ENCODE measurements around the gene CEMIP. TPM values are rescaled to one million over a fixed set of nuclear protein-coding genes. Genes with fewer than 3 reads are reported as not detected.
"Not testable (repeated sequence)": the region's sequence is repeated elsewhere in the genome, so short reads cannot be mapped to it uniquely, and the experiment has no call there.

Gene CEMIP
- total RNA-seq, 4 donors from 2014 or later, result 0.11 to 2.0 (median 0.98) TPM

- Histone ChIP-seq H3K4me1 (peaks cover 0 to 11% of the 10 kb centered on the region in 2 donors), H3K27ac (no peak overlapping the region), H3K9me3 (no peaks in the 10 kb centered on the region), H3K36me3 (peaks cover 36 to 37% of the 10 kb centered on the region in 2 donors), H3K4me3 (replicated peaks in 1 of 3) (no peak overlapping the region), H3K27me3 (no peaks in the 10 kb centered on the region)
- no peak for DNase-seq
- no peak for TF ChIP-seq CTCF (IDR thresholded peaks at IDR 0.05)
- no peak for TF ChIP-seq POLR2A (IDR thresholded peaks at IDR 0.05)
- intact Hi-C loops (cut with DNase I), result no loop called here
- 63 to 64% methylated on average over 5 of the region's 5 CpGs for WGBS, 2 donors
Measured at GRCh38 chr15:80951941-80952340, 172.8 kb downstream of the CEMIP start.

GRCh38 chr15:80953001-80953952 lies 174.1 kb downstream of the CEMIP start:
- Histone ChIP-seq H3K4me3 (replicated peaks in 1 of 3) (no peak overlapping the region), H3K27ac (no peak overlapping the region), H3K4me1 (peaks cover 0 to 11% of the 10 kb centered on the region in 2 donors), H3K9me3 (no peaks in the 10 kb centered on the region), H3K36me3 (peaks cover 25 to 26% of the 10 kb centered on the region in 2 donors), H3K27me3 (no peaks in the 10 kb centered on the region)
- TF ChIP-seq POLR2A (IDR thresholded peaks at IDR 0.05) (no peak), CTCF (IDR thresholded peaks at IDR 0.05) (no peak)
- intact Hi-C loops (cut with DNase I), result no loop called here
- WGBS, 2 donors, result 96 to 97% methylated on average over 12 of the region's 12 CpGs
- DNase-seq, result no peak

- no peak for DNase-seq
- peaks cover 0 to 11% of the 10 kb centered on the region in 2 donors for H3K4me1 ChIP-seq
- H3K27ac ChIP-seq, result no peak overlapping the region
- WGBS, 2 donors, result 97 to 99% methylated on average over 9 of the region's 9 CpGs
- H3K36me3 ChIP-seq, result peaks cover 18 to 20% of the 10 kb centered on the region in 2 donors
- intact Hi-C loops (cut with DNase I), result no loop called here
- TF ChIP-seq CTCF (IDR thresholded peaks at IDR 0.05) (no peak), POLR2A (IDR thresholded peaks at IDR 0.05) (no peak)
- no peaks in the 10 kb centered on the region for H3K27me3 ChIP-seq
- no peak overlapping the region for H3K4me3 ChIP-seq (replicated peaks in 1 of 3)
- H3K9me3 ChIP-seq, result no peaks in the 10 kb centered on the region
Measured at GRCh38 chr15:80953953-80954778, 175.0 kb downstream of the CEMIP start.

- H3K4me3 ChIP-seq (replicated peaks in 1 of 3); H3K9me3 ChIP-seq; intact Hi-C loops (cut with DNase I); H3K27me3 ChIP-seq: not testable (repeated sequence)
- DNase-seq, result peak; percentile 75 to 82
- Histone ChIP-seq H3K36me3 (peaks cover 8 to 10% of the 10 kb centered on the region in 2 donors), H3K4me1 (peaks cover 0 to 11% of the 10 kb centered on the region in 2 donors), H3K27ac (peak overlapping the region in 1 of 3 donors; percentile 20)
- WGBS, 2 donors, result 79 to 80% methylated on average over 19 of the region's 19 CpGs
Measured at GRCh38 chr15:80955571-80956452, 176.6 kb downstream of the CEMIP start.

GRCh38 chr15:80957556-80957955 lies 178.4 kb downstream of the CEMIP start:
- DNase-seq, result no peak
- whole genome bisulfite sequencing, 2 donors, result 69 to 88% methylated on average over 2 of the region's 2 CpGs
- no peaks in the 10 kb centered on the region for H3K9me3 ChIP-seq
- H3K4me1 ChIP-seq, result peaks cover 0 to 11% of the 10 kb centered on the region in 2 donors
- H3K27me3 ChIP-seq, result no peaks in the 10 kb centered on the region
- intact Hi-C loops (cut with DNase I), result no loop called here
- H3K27ac ChIP-seq, result no peak overlapping the region
- TF ChIP-seq CTCF (IDR thresholded peaks at IDR 0.05), result no peak
- TF ChIP-seq POLR2A (IDR thresholded peaks at IDR 0.05), result no peak
- H3K4me3 ChIP-seq (replicated peaks in 1 of 3), result no peak overlapping the region
- no peaks in the 10 kb centered on the region for H3K36me3 ChIP-seq
